OCI-LY7 (cell line): ENCODE measurements around the gene TPM4. TPM values are rescaled to one million over a fixed set of nuclear protein-coding genes. Genes with fewer than 3 reads are reported as not detected.

Experiments
- BruUV-seq: library from RNA; stranded (reverse); fragments of 400-500 nt; replicated peaks from 2 replicates; lab custom pipeline; 2021; lab: Mats Ljungman, UMichigan
- CTCF ChIA-PET: fragments of 300-600 bp; sonication (Branson Sonifier 250); formaldehyde crosslinking; loops from one replicate; lab custom pipeline; 2022; ENCODE audit warnings: antibody characterized with exemption; ENCODE audit not compliant: unreplicated experiment; lab: Charles Lee
- POLR2A ChIA-PET: fragments of 300-600 bp; sonication (Branson Sonifier 250); formaldehyde crosslinking; loops from one replicate; lab custom pipeline; 2022; ENCODE audit warnings: antibody characterized with exemption; lab: Charles Lee
- DNase-seq: peaks from one replicate; pipeline ENCODE4 v3.0.0-alpha.2; 2015; ENCODE audit warnings: low spot score
- H2AFZ ChIP-seq: fragments of 200-600 bp; sonication (generic), shearing (Covaris generic); 2 replicates; pipeline ENCODE4 v1.6.1; 2014; ENCODE audit warnings: mild to moderate bottlenecking, antibody characterized with exemption, low read length, moderate library complexity
- H3K27ac ChIP-seq: fragments of 200-600 bp; sonication (generic); 2 replicates; pipeline ENCODE4 v1.5.1; 2014; ENCODE audit warnings: mixed run types, low read depth, mild to moderate bottlenecking, moderate library complexity, low read length, inconsistent platforms; ENCODE audit not compliant: poor library complexity, severe bottlenecking
- H3K36me3 ChIP-seq: fragments of 200-600 bp; sonication (generic); 2 replicates; pipeline ENCODE4 v1.6.1; 2014; ENCODE audit warnings: mild to moderate bottlenecking, antibody characterized with exemption, low read length, moderate library complexity, mixed read lengths; ENCODE audit not compliant: insufficient read depth
- H3K4me1 ChIP-seq: fragments of 200-600 bp; sonication (generic); 2 replicates; pipeline ENCODE4 v1.5.1; 2014; ENCODE audit warnings: mild to moderate bottlenecking, low read length; ENCODE audit not compliant: insufficient read depth, poor library complexity, severe bottlenecking
- H3K4me2 ChIP-seq: fragments of 200-600 bp; sonication (generic); 2 replicates; pipeline ENCODE4 v1.6.1; 2014; ENCODE audit warnings: mild to moderate bottlenecking, low read length
- H3K4me3 ChIP-seq: fragments of 200-600 bp; sonication (generic); 2 replicates; pipeline ENCODE4 v1.5.1; 2014; ENCODE audit warnings: mild to moderate bottlenecking, low read depth, low read length; ENCODE audit not compliant: poor library complexity, severe bottlenecking
- H3K79me2 ChIP-seq: fragments of 200-600 bp; sonication (generic); 2 replicates; pipeline ENCODE4 v1.6.1; 2016; ENCODE audit warnings: low read depth, mild to moderate bottlenecking, low read length, moderate library complexity, mixed read lengths; ENCODE audit not compliant: insufficient read depth
- H3K9me2 ChIP-seq: fragments of 200-600 bp; sonication (generic); 2 replicates; pipeline ENCODE4 v1.6.1; 2016; ENCODE audit warnings: mild to moderate bottlenecking, low read length, mixed read lengths; ENCODE audit not compliant: insufficient read depth
- H3K9me3 ChIP-seq: fragments of 200-600 bp; sonication (generic); 2 replicates; pipeline ENCODE4 v1.6.1; 2014; ENCODE audit warnings: mild to moderate bottlenecking, mixed run types, low read length, mixed read lengths
- H4K20me1 ChIP-seq: fragments of 200-600 bp; sonication (generic); 2 replicates; pipeline ENCODE4 v1.6.1; 2014; ENCODE audit warnings: mild to moderate bottlenecking, antibody characterized with exemption, low read length, moderate library complexity, mixed read lengths; ENCODE audit not compliant: insufficient read depth
- EZH2phosphoT487 ChIP-seq: fragments of 200-600 bp; sonication (generic); IDR thresholded peaks from 2 replicates; pipeline ENCODE4 v1.6.1; 2018; ENCODE audit warnings: low read depth, borderline replicate concordance, mild to moderate bottlenecking, mixed run types, antibody characterized with exemption, low read length, moderate library complexity, mixed read lengths
- intact Hi-C: fragments of 100-400 bp; cut with micrococcal nuclease; formaldehyde crosslinking; loops from one replicate; pipeline ENCODE4 v1.10.0; 2022; ENCODE audit not compliant: unreplicated experiment
- total RNA-seq, 2 experiments: library from RNA; depleted of rRNA in 1 of 2; stranded (reverse); fragments of >200 nt in 1 of 2; shearing (Covaris generic) in 1 of 2; gene quantifications; 2 replicates each; pipeline ENCODE4 v1.2.3, GENCODE V29; 2014 to 2022
- TF ChIP-seq, protein P1 (sequence below): fragments of 200-600 bp; sonication (generic); conservative IDR thresholded peaks from 2 replicates; pipeline ENCODE4 v1.5.1; 2014; ENCODE audit warnings: mild to moderate bottlenecking, antibody characterized with exemption, low read length, moderate library complexity, mixed read lengths

Gene TPM4
- total RNA-seq, 2 experiments from 2014 or later = 98.1 to 111 TPM

GRCh38 chr19:16113727-16114126 is 37.4 kb downstream of the TPM4 start:
- H3K4me2 ChIP-seq = peak overlapping the region; percentile 98

GRCh38 chr19:16115301-16116039 is 39.2 kb downstream of the TPM4 start:
- peaks cover 57% of the 10 kb centered on the region for H3K36me3 ChIP-seq
- H3K4me3 ChIP-seq = peak overlapping the region; percentile 0

More at GRCh38 chr19:16113727-16114126, 37.4 kb downstream of the TPM4 start:
- peaks cover 7% of the 10 kb centered on the region; the same call in 1 of the 2 replicates for H4K20me1 ChIP-seq
- DNase-seq = peak; percentile 59
- TF ChIP-seq, protein P1, sequence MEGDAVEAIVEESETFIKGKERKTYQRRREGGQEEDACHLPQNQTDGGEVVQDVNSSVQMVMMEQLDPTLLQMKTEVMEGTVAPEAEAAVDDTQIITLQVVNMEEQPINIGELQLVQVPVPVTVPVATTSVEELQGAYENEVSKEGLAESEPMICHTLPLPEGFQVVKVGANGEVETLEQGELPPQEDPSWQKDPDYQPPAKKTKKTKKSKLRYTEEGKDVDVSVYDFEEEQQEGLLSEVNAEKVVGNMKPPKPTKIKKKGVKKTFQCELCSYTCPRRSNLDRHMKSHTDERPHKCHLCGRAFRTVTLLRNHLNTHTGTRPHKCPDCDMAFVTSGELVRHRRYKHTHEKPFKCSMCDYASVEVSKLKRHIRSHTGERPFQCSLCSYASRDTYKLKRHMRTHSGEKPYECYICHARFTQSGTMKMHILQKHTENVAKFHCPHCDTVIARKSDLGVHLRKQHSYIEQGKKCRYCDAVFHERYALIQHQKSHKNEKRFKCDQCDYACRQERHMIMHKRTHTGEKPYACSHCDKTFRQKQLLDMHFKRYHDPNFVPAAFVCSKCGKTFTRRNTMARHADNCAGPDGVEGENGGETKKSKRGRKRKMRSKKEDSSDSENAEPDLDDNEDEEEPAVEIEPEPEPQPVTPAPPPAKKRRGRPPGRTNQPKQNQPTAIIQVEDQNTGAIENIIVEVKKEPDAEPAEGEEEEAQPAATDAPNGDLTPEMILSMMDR = no peak
- TF ChIP-seq EZH2phosphoT487 = no peak
- intact Hi-C loops = no loop called here
- peaks cover 67% of the 10 kb centered on the region for H3K4me1 ChIP-seq
- CTCF ChIA-PET = no interaction called here
- H3K27ac ChIP-seq = peak overlapping the region; percentile 38
- no peaks in the 10 kb centered on the region for H3K9me3 ChIP-seq
- no peak overlapping the region for H2AFZ ChIP-seq
- peak overlapping the region; percentile 42 for H3K4me3 ChIP-seq
- no TSS peak for BruUV-seq
- H3K9me2 ChIP-seq = no peaks in the 10 kb centered on the region
- POLR2A ChIA-PET = no interaction called here
- peaks cover 40% of the 10 kb centered on the region; the same call in 1 of the 2 replicates for H3K36me3 ChIP-seq
- H3K79me2 ChIP-seq = peaks cover 63% of the 10 kb centered on the region

More at GRCh38 chr19:16115301-16116039, 39.2 kb downstream of the TPM4 start:
- H3K79me2 ChIP-seq = peaks cover 71% of the 10 kb centered on the region
- DNase-seq = no peak
- peaks cover 82% of the 10 kb centered on the region for H3K4me1 ChIP-seq
- no TSS peak for BruUV-seq
- intact Hi-C loops = no loop called here
- ChIA-PET CTCF (no interaction called here), POLR2A (interaction anchor here (0.8 kb wide), 1 partner anchor 34 kb away, joined by 4 read pairs; no protein-coding TSS in a partner anchor)
- TF ChIP-seq EZH2phosphoT487 = no peak
- TF ChIP-seq, protein P1 = no peak
- no peak overlapping the region for H2AFZ ChIP-seq
- peaks cover 7% of the 10 kb centered on the region; the same call in 1 of the 2 replicates for H4K20me1 ChIP-seq
- H3K9me3 ChIP-seq = no peaks in the 10 kb centered on the region
- peak overlapping the region; percentile 99 for H3K27ac ChIP-seq
- H3K9me2 ChIP-seq = no peaks in the 10 kb centered on the region
- peak overlapping the region; percentile 91 for H3K4me2 ChIP-seq
